Measurements from ENCODE around the gene TREML1.

TREML1 gene

DNA sequence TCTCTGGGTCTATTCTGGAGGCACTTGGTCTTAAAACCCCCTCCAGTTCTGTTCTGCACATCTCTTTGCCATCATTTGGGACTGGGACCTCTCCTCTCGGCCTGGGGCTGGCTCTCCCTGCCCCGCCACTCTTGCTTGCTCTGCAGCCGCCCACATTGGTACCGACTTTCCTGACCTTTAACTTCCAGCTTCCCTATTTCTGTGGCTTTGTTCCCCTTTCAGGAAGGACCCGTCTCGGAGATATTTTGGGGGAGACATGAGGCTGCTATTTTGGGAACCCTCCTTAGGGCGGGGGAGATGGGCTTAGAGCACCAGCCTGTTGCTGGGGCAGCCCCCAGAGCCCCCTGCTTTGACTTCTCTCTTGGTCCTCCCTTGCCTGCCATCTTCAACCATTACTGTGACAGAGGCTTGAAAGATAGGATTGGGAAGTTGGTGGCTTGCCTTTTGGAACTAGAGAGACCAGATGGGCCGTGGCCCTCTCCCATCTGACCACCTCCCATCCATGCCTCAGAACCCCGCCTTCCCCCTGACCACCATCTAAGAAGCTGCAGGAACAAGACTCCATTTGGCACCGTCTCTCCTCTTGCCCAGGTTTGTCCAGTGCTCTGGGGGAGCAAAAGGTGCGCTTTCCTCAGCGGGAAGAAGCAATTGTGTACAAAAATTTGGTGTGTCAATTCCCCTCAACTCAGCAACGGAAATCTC lies 7.9 kb upstream of the TREML1 start:
- in situ Hi-C loops (cut with MboI; ENCODE audit: low sequenced_read_pairs, unreplicated experiment): no loop called here
- TF ChIP-seq, protein P1, sequence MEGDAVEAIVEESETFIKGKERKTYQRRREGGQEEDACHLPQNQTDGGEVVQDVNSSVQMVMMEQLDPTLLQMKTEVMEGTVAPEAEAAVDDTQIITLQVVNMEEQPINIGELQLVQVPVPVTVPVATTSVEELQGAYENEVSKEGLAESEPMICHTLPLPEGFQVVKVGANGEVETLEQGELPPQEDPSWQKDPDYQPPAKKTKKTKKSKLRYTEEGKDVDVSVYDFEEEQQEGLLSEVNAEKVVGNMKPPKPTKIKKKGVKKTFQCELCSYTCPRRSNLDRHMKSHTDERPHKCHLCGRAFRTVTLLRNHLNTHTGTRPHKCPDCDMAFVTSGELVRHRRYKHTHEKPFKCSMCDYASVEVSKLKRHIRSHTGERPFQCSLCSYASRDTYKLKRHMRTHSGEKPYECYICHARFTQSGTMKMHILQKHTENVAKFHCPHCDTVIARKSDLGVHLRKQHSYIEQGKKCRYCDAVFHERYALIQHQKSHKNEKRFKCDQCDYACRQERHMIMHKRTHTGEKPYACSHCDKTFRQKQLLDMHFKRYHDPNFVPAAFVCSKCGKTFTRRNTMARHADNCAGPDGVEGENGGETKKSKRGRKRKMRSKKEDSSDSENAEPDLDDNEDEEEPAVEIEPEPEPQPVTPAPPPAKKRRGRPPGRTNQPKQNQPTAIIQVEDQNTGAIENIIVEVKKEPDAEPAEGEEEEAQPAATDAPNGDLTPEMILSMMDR (IDR thresholded peaks at IDR 0.05; ENCODE audit: borderline replicate concordance, control extremely low read depth, extremely low read depth, insufficient read depth, missing control alignments): no peak
- no peak for DNase-seq (ENCODE audit: low spot score)

DNA sequence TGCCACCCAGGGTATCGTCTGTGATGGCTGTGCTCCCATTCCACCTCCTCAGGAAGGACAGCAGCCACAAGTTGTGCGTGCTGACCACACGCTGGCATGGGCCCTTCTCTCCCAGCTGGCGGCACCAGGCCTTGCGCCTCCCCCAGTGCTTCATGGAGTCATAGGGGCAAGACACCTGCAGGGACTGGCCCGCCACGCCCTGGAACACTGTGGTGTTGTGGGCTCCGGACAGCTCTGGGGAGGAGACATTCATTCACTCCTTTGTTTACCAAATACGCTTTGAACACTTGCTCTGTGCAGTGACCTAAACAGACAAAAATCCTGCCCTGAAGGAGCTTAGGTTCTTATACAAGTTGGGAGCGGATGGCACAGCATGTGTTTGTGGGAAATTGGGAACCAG lies 7.2 kb upstream of the TREML1 start:
- in situ Hi-C loops (cut with MboI; ENCODE audit: low sequenced_read_pairs, unreplicated experiment): no loop called here

DNA sequence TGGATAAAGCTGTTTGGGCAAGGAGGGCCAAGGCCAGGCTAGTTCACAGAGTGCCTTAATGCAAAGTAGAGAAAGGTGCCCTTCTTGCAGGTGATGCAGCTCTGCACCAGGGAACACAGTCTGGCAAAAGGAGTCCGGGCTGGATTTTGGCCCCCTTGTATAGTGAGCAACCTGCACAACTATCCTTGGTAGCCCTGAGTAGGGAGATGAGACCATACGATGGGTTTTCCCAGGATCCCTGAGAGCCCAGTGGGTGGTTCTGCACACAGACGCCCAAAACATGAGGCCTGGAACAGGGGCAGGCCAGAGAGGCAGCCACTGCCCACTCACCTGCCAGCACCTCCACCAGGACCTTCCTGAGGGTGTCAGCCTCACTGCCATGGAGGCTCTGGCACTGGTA lies 6.8 kb upstream of the TREML1 start:
- TF ChIP-seq, protein P1 (IDR thresholded peaks at IDR 0.05; ENCODE audit: borderline replicate concordance, control extremely low read depth, extremely low read depth, insufficient read depth, missing control alignments): no peak
- in situ Hi-C loops (cut with MboI; ENCODE audit: low sequenced_read_pairs, unreplicated experiment): no loop called here
- DNase-seq (ENCODE audit: low spot score): no peak

More for the DNA sequence above, 7.2 kb upstream of the TREML1 start:
- no peak for DNase-seq (ENCODE audit: low spot score)
- TF ChIP-seq, protein P1 (IDR thresholded peaks at IDR 0.05; ENCODE audit: borderline replicate concordance, control extremely low read depth, extremely low read depth, insufficient read depth, missing control alignments): no peak

DNA sequence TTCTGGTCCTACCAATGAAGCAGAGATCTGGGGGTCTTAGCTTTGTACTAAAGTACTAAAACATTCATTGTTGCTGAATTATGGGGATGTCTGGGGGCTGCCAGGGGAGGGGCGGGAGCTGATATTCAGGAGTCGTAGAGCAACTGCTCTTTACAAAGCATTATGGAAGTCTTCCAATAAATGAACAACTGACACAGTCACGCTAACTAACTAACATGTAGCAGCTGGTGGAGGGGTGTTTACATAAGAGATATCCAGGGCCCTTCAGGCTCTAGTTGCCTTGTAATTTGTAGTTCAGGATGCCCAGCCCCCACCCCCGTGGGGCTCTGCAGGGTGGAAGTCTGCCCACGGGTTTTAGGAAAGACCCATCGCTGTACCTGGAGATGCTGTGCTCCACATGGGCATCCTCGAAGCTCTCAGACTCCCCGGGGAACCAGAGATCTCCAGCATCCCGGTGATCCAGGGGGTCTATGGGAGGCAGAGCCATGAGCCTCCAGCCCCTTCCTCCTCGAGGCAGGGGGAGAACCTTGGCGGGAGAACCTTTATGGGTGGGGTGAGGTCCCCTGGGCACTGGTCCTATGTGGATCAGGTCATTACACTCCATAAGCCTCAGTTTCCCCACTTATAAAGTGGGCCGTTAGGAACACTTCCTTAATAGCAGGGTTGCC lies 5.4 kb upstream of the TREML1 start:
- in situ Hi-C loops (cut with MboI; ENCODE audit: low sequenced_read_pairs, unreplicated experiment): no loop called here
- DNase-seq (ENCODE audit: low spot score): no peak
- TF ChIP-seq, protein P1 (IDR thresholded peaks at IDR 0.05; ENCODE audit: borderline replicate concordance, control extremely low read depth, extremely low read depth, insufficient read depth, missing control alignments): no peak

DNA sequence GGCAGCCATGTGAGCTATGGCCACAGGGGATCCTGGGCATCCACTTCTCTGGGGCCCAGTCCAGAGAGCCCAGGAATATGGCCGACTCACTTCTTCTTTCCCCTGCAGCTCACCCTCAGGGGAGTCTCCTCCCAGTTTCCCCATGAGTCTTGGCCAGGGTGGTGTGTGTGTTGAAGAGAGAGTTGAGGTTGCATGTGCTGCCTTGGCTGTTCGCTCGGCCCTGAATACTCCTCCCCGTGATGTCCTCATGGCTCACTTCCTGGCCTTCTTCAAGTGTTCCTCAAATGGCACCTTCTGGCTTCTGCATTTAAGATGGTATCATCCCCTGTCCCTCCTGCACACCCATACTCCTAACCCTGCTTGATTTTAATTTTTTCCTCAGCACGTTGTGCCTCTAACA lies 3.2 kb upstream of the TREML1 start:
- in situ Hi-C loops (cut with MboI; ENCODE audit: low sequenced_read_pairs, unreplicated experiment): no loop called here
- TF ChIP-seq, protein P1 (IDR thresholded peaks at IDR 0.05; ENCODE audit: borderline replicate concordance, control extremely low read depth, extremely low read depth, insufficient read depth, missing control alignments): no peak
- DNase-seq (ENCODE audit: low spot score): no peak

DNA sequence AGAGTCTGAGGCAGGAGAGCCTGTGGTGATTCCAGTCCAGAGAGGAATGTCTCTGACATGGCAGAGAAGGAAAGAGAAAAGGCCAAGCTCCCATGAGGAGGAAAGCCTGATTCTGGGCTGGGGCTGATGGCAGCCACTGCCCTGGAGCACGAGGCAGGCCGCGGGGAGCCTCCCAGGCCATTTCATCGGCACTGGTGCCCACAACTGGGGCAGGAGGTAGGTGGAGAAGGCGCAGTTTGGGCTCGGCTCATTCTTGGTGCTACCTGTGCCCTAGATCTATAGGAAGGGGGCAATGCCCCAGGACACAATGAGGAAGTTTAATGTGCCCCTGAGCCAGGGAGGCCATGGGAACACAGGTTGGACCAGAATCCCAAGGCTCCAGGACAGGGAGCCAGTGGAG lies 2.6 kb upstream of the TREML1 start:
- TF ChIP-seq, protein P1 (IDR thresholded peaks at IDR 0.05; ENCODE audit: borderline replicate concordance, control extremely low read depth, extremely low read depth, insufficient read depth, missing control alignments): no peak
- in situ Hi-C loops (cut with MboI; ENCODE audit: low sequenced_read_pairs, unreplicated experiment): no loop called here
- DNase-seq (ENCODE audit: low spot score): no peak
